Umbilical cord (tissue), 2 donors: ENCODE results near the gene ZFAND3. TPM values are rescaled to one million over a fixed set of nuclear protein-coding genes. Genes with fewer than 3 reads are reported as not detected.

Experiments
- DNase-seq: peaks from one replicate; pipeline ENCODE4 v3.0.0-alpha.2; 2015; ENCODE audit warnings: low spot score
- total RNA-seq: library from RNA; depleted of rRNA; stranded (reverse); fragments of >200 nt; gene quantifications from one replicate; pipeline ENCODE4 v1.2.3, GENCODE V29; 2014; ENCODE audit warnings: low replicate concordance; ENCODE audit not compliant: insufficient read depth

The ZFAND3 gene
- total RNA-seq, 1 donor from 2014 or later = 42.9 TPM

GRCh38 chr6:38153798-38154345 lies 334.3 kb downstream of the ZFAND3 start:
- no peak for DNase-seq

- no peak for DNase-seq
These were observed 335.2 kb downstream of the ZFAND3 start for GRCh38 chr6:38154731-38155130.

- no peak for DNase-seq
These were observed 335.6 kb downstream of the ZFAND3 start for GRCh38 chr6:38155144-38155543.

- DNase-seq = no peak
These were observed 336.2 kb downstream of the ZFAND3 start for GRCh38 chr6:38155621-38156204.

- no peak for DNase-seq
These were observed 337.5 kb downstream of the ZFAND3 start for GRCh38 chr6:38156818-38157565.

GRCh38 chr6:38157905-38158304 lies 338.4 kb downstream of the ZFAND3 start:
- no peak for DNase-seq

GRCh38 chr6:38158762-38159350 lies 339.3 kb downstream of the ZFAND3 start:
- no peak for DNase-seq

GRCh38 chr6:38159596-38159995 lies 340.1 kb downstream of the ZFAND3 start:
- no peak for DNase-seq

- no peak for DNase-seq
These were observed 341.3 kb downstream of the ZFAND3 start for GRCh38 chr6:38160831-38161230.

GRCh38 chr6:38161331-38161730 lies 341.8 kb downstream of the ZFAND3 start:
- DNase-seq = no peak

- DNase-seq = no peak
These were observed 342.4 kb downstream of the ZFAND3 start for GRCh38 chr6:38161754-38162492.

GRCh38 chr6:38162493-38163185 lies 343.1 kb downstream of the ZFAND3 start:
- DNase-seq = no peak

GRCh38 chr6:38163186-38164130 lies 343.9 kb downstream of the ZFAND3 start:
- no peak for DNase-seq

- DNase-seq = no peak
These were observed 344.6 kb downstream of the ZFAND3 start for GRCh38 chr6:38164131-38164481.

- DNase-seq = no peak
These were observed 345.2 kb downstream of the ZFAND3 start for GRCh38 chr6:38164671-38165108.

GRCh38 chr6:38166411-38167240 lies 347.1 kb downstream of the ZFAND3 start:
- no peak for DNase-seq

GRCh38 chr6:38167598-38167997 lies 348.1 kb downstream of the ZFAND3 start:
- DNase-seq = no peak

- no peak for DNase-seq
These were observed 348.6 kb downstream of the ZFAND3 start for GRCh38 chr6:38168126-38168525.

GRCh38 chr6:38168699-38169098 lies 349.2 kb downstream of the ZFAND3 start:
- no peak for DNase-seq
